ENCODE data around the gene SLC16A12.

GRCh38 chr10:89476150-89476549 is 59.2 kb downstream of the SLC16A12 start:
- TF ChIP-seq, protein P1, sequence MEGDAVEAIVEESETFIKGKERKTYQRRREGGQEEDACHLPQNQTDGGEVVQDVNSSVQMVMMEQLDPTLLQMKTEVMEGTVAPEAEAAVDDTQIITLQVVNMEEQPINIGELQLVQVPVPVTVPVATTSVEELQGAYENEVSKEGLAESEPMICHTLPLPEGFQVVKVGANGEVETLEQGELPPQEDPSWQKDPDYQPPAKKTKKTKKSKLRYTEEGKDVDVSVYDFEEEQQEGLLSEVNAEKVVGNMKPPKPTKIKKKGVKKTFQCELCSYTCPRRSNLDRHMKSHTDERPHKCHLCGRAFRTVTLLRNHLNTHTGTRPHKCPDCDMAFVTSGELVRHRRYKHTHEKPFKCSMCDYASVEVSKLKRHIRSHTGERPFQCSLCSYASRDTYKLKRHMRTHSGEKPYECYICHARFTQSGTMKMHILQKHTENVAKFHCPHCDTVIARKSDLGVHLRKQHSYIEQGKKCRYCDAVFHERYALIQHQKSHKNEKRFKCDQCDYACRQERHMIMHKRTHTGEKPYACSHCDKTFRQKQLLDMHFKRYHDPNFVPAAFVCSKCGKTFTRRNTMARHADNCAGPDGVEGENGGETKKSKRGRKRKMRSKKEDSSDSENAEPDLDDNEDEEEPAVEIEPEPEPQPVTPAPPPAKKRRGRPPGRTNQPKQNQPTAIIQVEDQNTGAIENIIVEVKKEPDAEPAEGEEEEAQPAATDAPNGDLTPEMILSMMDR (IDR thresholded peaks at IDR 0.05; ENCODE audit: low read depth, low read length): no peak
- TF ChIP-seq EZH2phosphoT487 (IDR thresholded peaks at IDR 0.05; ENCODE audit: low read depth): no peak
